Uterus (tissue), 2 donors: ENCODE data around the gene FARS2.

ENCODE experiments used
- CTCF ChIP-seq, 4 experiments: fragments of 200-600 bp in 2 of 4; fragments of 450-650 bp in 2 of 4; sonication (generic) in 2 of 4; IDR thresholded peaks; one replicate each; pipeline ENCODE4 v1.5.1; 2016 to 2019; ENCODE audit warnings: antibody characterized with exemption in 4 of 4, mild to moderate bottlenecking in 2 of 4, moderate library complexity in 1 of 4
- POLR2A ChIP-seq, 2 donors: fragments of 450-650 bp; IDR thresholded peaks; one replicate each; pipeline ENCODE4 v1.6.1; 2016; ENCODE audit warnings: antibody characterized with exemption in 2 of 2, mild to moderate bottlenecking in 1 of 2, moderate library complexity in 1 of 2

GRCh38 chr6:5660772-5661171, 399.5 kb downstream of the FARS2 start:
- TF ChIP-seq POLR2A (IDR thresholded peaks at IDR 0.05), result no peak
- TF ChIP-seq CTCF (IDR thresholded peaks at IDR 0.05), result no peak
